Measurements from ENCODE around the gene PCBD2.
"Not testable (repeated sequence)": the region's sequence is repeated elsewhere in the genome, so short reads cannot be mapped to it uniquely, and the experiment has no call there.

Gene PCBD2

DNA sequence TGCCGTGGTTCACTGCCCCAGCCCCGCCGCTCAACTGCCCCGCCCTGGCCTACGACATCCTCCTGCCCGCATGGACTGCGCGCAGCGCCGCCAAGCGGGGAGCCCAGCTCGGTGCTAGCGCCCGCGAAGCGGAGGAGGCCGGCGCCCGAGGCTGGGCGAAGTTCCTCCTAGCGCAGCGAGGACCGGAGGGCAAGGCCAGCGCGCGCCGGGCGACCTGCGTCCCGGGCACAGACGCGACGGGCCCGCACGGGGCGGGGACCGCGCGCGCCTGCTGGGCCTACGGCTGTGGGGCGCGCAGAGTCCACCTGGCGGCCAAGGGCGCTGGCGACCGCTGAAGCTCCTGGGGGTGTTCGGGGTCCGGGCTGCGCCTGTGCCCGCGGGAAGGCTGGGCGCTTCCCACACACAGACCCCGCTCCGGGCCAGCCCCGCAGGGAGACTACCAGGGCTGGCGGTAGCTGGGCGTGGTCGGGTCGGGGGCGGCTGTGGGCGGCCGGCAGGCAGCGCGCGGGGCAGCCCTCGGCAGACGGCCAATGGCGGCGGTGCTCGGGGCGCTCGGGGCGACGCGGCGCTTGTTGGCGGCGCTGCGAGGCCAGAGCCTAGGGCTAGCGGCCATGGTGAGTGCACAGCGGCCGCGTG, at the start of gene PCBD2:
TSS of gene PCBD2 (plus strand) at position 522 of the 636 bp plus-strand sequence. CDS start at position 531, 9 bp downstream.
- peak; percentile 80 for DNase-seq (ENCODE audit: low spot score)

DNA sequence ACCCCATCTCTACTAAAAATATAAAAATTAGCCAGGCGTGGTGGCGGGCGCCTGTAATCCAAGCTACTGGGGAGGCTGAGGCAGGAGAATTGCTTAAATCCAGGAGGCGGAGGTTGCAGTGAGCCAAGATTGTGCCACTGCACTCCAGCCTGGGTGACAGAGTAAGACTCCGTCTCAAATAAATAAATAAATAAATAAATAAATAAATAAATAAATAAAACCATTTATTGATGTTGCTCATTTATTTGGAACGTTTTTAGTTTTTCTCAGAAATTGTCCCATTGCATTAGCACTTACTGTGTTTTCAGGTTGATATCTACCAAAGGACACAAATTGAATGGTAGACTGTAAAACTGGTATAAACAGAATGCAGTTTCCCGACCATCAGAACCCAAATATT, 48.5 kb upstream of the PCBD2 start:
- not testable (repeated sequence) for DNase-seq (ENCODE audit: low spot score)

DNA sequence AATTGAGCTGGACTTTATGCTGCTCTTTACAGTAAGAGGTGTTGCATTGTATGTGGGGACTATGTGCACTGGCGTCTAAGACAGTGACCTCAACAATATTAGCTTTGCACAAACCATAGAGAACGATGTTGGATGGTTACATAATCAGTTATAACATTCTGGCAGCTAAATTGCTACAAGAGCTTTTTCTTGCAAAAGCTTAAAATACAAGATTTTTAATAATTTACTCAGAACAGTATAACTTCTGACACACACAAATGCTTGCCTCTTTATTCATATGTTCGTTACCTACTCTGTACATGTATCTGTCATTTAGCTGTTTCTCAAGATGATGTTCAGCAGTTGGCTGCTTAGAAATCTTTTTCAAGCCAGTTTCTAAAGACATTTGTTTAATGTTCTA, 47.5 kb upstream of the PCBD2 start:
- peak; percentile 53 for DNase-seq (ENCODE audit: low spot score)

DNA sequence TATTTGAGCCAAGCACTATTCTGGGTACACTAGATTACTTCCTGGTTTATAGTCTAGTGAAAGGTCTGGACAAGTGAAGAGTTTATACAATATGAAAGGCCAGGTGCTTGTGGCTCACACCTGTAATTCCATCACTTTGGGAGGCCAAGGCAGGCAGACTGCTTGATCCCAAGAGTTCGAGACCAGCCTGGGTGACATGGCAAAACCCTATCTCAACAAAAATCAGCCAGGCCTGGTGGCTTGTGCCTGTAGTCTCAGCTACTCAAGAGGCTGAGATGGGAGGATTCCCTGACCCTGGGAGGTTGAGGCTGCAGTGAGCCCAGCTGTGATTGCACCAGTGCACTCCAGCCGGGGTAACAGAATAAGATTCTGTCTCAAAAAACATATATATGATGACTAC, 40.2 kb upstream of the PCBD2 start:
- DNase-seq (ENCODE audit: low spot score), result no peak

DNA sequence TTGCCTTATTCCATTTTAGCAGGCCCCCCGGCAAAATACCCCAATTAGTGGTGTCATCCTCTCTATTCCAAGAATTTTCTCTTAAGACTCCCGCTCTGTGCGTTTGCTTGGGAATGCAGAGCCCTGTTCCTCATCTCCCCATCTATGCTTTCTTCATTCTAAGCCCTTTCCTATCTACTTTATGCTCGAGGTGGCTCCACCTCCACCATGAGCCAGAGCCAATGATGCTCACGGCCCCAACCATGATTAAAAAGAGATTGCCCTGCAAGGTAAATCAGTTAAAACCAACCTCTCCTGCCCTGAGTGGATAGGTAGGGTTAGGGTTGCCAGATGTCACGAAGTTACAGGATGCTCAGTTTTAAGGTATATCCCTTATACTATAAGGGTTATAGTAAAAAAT, 31.4 kb upstream of the PCBD2 start:
- peak; percentile 12 for DNase-seq (ENCODE audit: low spot score)

DNA sequence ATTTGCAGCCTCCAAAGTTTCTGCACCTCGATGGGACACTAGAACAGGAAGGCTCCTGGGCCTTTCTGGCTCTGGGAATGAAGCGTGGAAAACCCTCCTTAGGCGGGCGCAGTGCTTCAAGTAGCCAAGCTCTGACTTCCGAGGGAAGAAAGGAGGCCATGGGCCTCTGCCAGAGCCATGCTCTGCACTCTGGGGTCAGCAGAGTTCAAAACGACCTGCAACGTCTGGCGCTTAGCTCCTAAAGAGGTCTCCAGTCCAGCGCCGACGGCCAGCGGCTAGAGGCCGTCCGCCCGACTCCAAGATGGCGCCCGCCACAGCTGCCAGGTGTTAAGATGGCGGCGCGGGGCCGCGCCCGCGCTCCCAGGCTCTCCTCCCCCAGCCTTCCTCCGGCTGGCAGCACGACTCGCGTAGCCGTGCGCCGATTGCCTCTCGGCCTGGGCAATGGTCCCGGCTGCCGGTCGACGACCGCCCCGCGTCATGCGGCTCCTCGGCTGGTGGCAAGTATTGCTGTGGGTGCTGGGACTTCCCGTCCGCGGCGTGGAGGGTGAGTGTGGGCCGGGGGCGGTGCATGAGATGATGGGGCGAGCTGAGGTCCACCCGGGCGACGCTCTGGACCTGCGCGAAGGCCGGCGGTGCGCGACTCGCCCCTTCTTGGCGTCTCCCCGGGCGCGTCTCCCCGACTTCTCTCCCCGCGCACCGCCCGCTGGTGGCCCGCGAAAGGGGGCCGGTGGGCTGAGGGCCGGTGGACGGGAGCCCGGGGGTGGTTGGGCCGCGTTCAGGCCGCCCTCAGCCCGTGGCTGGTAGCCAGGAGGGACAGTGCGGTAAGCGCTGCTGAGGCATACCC, 30.7 kb upstream of the PCBD2 start, which contains the start of gene TXNDC15:
TSS of gene TXNDC15 (plus strand) at position 385 of the 844 bp plus-strand sequence. CDS start at position 442, 57 bp downstream.
- DNase-seq (ENCODE audit: low spot score), result peak; percentile 85

DNA sequence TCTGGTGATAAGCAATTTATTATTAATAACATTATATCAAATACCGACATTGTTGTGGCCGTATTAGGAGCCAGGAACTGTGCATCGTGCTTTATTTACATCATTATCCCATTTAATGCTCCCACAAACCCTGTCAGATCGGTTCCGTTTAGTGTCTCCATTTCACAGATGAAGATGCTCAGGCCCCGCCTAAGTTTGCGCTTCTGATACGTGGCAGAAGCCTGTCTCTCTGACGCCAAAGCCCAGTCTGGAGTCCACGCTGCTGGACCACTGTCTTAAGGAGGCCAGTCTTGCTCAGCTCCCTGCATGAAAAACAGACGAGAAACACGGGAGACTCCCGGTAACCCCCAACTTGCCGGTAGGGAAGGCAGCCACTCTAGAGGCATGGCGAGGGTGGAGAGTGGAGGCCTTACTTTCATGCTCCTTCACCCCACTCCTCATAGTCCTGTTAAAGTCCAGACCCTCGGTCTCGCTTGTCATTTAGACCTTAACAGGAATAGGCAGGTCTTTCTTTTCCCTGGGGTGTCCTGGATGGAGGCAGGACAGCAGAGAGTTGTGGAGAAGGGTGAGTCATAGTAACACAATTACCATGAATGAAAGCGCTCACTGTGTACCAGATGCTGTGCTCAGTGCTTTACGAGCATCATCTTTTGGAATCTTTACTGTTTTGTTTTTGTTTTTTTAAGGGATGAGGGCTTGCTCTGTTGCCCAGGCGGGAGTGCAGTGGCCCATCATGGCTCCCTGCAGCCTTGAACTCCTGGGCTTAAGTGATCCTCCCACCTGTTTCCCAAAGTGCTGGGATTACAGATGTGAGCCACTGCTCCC, 29.9 kb upstream of the PCBD2 start:
- peak; percentile 80 for DNase-seq (ENCODE audit: low spot score)

DNA sequence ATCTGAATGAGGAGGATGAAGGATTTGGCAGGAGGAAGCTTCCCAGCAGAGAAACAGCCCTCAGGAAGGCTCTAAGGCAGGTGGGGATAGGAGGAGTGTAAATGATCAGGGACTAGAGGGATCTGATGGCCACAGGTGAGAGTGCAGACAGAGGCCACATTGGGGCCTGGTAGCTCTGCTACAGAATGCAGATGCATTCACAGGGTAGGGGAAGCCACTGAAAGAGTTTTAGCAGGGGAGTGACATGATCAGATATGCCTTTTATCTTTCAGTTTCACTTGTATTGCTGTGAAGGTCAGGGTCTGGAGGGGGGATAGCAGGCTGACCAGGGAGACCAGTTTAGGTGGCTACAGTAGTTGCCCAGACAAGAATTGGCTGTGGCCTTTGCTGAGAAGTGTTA, 27.8 kb upstream of the PCBD2 start:
- DNase-seq (ENCODE audit: low spot score), result no peak

DNA sequence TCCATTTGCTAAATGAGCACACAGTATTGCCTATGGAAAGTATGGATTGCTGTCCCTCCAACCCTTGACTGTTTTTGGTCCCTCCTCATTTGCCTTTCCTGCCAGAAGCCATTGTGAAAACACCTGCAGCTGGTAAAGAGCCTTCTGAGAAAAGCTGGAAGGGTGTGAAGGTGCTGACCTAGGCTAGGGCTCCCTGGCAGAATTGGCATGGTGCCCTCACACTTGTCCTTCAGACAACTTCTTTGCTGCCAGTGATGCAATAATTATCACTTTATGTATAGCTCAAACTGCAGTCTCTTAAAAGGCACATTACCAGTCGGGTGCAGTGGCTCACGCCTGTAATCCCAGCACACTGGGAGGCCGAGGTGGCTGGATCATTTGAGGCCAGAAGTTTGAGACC, 26.5 kb upstream of the PCBD2 start:
- no peak for DNase-seq (ENCODE audit: low spot score)

DNA sequence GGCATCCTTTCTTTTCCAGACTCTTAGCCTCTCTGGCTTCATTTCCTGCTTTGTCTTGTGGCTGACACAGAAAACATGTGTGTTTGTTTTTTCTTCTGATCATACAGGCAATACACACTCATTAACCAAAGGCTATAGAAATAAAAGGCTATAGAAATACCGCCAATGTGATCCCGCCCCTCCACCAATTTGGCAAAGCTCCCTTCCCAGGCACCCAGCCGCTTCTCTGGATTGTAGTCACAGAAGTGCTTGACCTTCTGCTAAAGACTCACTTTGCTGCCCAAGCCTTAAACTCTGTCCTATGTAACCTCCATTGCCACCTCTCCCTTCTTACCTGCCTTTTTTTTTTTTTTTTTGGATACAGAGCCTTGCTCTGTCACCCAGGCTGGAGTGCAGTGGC, 25.5 kb upstream of the PCBD2 start:
- no peak for DNase-seq (ENCODE audit: low spot score)

DNA sequence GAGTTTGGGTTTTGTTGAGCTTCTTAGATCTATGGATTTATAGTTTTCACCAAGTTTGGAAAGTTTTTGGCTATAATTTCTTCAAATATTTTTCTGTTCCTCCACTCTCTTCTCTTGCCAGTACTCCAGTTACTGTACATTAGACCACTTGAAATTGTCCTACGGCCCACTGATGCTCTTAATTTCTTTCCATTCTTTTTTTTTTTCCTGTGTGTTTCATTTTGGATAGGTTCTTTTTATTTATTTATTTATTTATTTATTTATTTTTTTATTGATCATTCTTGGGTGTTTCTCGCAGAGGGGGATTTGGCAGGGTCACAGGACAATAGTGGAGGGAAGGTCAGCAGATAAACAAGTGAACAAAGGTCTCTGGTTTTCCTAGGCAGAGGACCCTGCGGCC, 24.0 kb upstream of the PCBD2 start:
- DNase-seq (ENCODE audit: low spot score), result not testable (repeated sequence)

DNA sequence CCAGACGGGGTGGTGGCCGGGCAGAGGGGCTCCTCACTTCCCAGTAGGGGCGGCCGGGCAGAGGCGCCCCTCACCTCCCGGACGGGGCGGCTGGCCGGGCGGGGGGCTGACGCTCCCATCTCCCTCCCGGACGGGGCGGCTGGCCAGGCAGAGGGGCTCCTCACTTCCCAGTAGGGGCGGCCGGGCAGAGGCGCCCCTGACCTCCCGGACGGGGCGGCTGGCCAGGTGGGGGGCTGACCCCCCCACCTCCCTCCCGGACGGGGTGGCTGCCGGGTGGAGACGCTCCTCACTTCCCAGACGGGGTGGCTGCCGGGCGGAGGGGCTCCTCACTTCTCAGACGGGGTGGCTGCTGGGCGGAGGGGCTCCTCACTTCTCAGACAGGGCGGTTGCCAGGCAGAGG, 23.2 kb upstream of the PCBD2 start:
- DNase-seq (ENCODE audit: low spot score), result not testable (repeated sequence)

DNA sequence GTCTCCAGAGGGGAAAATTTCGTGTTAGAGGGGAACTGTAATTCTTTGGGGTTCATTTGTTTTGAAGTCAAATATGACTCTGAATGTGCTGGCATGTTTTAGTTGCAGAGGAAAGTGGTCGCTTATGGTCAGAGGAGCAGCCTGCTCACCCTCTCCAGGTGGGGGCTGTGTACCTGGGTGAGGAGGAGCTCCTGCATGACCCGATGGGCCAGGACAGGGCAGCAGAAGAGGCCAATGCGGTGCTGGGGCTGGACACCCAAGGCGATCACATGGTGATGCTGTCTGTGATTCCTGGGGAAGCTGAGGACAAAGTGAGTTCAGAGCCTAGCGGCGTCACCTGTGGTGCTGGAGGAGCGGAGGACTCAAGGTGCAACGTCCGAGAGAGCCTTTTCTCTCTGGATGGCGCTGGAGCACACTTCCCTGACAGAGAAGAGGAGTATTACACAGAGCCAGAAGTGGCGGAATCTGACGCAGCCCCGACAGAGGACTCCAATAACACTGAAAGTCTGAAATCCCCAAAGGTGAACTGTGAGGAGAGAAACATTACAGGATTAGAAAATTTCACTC, 17.3 kb upstream of the PCBD2 start:
- DNase-seq (ENCODE audit: low spot score), result no peak

DNA sequence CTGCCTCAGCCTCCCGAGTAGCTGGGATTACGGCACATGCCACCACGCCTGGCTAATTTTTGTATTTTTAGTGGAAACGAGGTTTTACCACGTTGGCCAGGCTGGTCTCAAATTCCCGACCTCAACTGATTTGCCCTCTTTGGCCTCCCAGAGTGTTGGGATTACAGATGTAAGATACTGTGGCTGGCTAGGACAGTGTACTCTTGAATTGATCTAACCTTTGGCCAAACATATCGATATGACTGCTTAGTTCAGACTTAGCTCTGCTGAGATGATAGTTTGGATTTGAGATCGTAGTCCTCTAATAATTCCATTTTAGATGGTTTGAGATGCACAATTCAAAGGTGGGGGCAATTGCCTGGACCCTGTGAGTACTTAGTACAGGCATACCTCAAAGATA, 15.6 kb upstream of the PCBD2 start:
- no peak for DNase-seq (ENCODE audit: low spot score)

DNA sequence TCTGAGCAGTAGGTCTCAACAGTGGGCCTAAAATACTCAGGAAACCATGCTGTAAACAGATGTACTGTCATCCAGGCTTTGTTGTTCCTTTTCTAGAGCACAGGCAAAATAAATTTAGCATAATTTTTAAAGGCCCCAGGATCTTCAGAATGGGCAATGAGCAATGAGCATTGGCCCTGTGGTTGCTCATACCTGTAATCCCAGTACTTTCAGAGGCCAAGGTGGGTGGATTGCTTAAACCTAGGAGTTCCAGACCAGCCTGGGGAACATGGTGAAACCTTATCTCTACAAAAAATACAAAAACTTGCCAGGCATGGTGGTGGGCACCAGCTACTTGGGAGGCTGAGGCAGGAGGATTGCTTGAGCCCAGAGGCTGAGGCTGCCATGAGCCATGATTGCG, 13.5 kb upstream of the PCBD2 start:
- DNase-seq (ENCODE audit: low spot score), result no peak

DNA sequence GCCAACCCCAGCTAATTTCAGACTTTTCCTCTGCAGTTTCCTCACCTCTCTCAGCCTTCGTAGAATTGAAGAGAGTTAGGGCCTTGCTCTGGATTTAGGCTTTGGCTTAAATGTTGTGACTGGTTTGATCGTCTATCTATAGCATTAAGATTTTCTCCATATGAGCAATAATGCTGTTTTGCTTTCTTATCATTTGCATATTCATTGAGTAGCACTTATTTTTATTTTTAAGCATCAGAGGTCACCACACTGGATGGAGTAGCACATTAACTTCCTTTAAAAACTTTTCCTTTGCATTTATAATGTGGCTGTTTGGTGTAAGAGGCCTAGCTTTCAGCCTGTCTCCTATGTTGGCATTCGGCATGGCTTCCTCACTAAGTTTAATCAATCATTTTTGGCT, 12.6 kb upstream of the PCBD2 start:
- DNase-seq (ENCODE audit: low spot score), result no peak

DNA sequence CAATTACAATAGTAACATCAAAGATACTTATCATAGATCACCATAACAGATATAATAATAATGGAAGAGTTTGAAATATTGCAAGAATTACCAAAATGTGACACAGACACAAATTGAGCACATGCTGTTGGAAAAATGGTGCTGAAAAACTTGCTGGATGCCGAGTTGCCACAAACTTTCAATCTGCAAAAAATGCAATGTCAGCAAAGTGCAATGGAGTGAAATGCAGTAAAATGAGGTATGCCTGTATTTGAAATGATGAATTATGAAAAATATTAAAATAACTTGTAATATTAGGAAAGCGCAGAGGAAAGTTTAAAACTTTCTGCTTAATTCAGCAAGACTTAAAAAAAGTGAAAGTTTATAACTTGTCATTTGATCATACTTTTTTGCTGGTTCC, 12.0 kb upstream of the PCBD2 start:
- DNase-seq (ENCODE audit: low spot score), result no peak

DNA sequence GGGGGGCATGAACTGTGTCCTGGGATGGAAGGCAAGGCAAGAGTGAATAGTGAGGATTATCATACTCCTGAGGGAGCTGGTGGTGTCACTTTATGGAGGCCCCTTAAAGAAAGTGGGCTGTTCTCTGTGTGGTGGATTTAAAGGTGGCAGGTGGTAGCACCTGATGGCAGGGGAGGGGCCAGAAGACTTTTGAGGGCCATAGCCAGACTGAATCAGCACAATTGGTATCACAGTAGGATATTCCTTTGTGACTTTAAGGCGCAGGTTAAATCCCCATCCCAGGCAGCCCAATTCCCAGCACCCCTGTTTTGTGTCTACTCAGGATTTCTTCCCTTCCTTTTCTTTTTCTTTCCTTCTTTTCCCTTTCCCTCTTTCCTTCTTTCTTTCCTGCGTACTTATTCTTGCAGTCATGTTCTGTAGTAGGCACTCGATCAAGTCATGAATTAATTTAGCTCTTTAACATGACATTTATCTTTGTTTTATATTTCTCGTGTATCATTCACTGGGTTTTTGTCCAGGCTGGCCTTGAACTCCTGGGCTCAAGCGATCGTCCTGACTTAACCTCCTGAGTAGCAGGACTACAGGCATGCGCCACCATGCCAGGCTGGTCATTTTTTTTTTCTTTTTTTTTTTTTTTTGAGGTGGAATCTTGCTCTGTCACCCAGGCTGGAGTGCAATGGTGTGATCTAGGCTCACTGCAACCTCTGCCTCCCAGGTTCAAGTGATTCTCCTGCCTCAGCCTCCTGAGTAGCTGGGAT, 11.0 kb upstream of the PCBD2 start:
- no peak for DNase-seq (ENCODE audit: low spot score)

DNA sequence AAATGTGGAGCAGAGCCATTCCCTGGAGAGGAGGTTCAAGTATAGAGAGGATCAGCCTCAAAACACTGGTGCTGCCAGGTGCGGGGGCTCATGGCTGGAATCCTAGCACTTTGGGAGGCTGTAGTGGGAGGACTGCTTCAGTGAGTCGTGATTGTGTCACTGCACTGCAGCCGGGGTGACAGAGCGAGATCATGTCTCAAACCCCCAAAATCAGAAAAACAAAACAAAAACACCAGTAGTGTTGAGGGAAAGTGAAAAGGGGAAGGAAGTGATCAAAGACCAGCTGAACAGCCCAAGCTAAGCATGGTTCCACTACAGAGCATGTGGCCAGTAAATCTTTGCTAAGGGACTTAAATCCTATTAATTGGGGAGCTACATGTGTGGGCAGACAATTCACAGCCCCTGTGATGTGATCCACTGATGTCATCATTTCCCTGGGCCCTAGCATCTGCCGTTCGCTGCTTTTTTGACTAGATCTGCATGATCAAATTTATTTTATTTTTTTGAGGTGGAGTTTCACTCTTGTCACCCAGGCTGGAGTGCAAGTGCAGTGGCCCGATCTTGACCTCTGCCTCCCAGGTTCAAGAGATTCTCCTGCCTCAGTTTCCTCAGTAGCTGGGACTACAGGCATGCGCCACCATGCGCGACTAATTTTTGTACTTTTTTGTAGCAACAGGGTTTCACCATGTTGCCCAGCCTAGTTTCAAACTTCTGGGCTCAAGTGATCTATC, 2.7 kb upstream of the PCBD2 start:
- DNase-seq (ENCODE audit: low spot score), result no peak

DNA sequence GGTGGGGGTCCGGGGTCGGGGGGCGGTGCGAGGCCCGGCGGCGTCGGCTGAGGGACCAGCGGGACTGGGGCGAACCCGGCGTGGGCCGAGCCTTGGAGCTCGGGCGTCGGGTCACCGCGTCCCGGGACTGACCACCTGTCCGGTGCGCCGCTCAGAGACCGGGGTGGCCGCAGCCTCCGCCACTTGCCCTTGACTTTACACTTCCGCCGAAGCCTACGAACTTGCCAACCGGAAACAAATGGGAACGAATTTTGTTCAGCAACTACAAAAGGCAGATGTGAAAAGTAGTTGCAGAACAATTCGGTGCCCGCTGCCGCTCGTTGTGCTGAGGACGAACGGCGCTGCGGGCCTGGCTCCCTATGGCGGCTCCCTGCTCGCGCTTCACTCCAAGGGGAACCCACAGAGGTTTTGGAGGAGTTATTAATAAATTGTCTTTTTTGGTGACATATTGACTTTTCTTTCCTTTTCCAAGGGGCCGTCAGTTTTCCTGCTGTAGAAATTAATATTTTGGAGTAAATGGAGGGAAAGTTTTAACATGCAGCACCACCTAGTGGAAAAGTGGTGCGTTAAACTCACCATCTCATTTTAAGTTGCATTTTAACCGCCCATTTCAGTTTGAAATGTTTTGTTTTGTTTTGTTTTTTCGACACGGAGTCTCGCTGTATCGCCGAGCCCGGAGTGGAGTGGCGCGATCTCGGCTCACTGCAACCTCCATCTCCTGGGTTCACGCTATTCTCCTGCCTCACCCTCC, 490 bp downstream of the PCBD2 start:
- DNase-seq (ENCODE audit: low spot score), result peak; percentile 76
